GM18526 (cell line): ENCODE results near the gene RERE.

Source experiments
- POLR2A ChIP-seq: IDR thresholded peaks from 3 replicates; pipeline ENCODE4 v1.6.1; 2011; ENCODE audit not compliant: insufficient read length; ENCODE audit errors: extremely low read depth

RERE gene

DNA sequence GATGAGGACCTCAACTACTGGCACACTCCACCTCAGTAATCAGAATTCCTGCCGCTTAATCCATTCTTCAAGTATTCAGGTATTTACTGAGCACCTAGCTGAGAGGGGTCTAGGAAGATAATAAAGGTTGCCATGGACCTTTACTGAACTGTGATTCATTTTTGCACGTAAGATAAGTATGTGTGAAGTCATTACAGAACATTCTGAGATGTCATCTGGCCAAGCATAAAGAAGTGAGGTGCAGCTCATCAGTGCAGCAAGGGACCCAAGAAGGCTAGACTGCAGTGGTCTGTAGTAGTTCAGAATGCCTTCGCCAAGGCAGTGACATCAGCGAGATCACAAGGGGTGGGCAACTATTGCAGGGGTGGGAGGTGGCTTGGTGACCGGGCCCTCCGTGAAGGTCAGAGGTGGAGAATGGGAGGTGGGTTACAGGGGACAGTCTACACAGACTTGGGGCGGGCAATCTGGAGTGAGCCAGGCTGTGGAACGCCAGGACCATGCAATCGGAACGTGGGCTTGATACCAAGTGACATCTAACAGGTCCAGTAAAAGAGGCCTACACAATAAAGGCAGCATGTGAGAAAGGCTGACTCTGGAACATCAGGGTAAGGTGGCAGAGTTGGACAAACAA lies 392.2 kb downstream of the RERE start:
- no peak for TF ChIP-seq POLR2A

DNA sequence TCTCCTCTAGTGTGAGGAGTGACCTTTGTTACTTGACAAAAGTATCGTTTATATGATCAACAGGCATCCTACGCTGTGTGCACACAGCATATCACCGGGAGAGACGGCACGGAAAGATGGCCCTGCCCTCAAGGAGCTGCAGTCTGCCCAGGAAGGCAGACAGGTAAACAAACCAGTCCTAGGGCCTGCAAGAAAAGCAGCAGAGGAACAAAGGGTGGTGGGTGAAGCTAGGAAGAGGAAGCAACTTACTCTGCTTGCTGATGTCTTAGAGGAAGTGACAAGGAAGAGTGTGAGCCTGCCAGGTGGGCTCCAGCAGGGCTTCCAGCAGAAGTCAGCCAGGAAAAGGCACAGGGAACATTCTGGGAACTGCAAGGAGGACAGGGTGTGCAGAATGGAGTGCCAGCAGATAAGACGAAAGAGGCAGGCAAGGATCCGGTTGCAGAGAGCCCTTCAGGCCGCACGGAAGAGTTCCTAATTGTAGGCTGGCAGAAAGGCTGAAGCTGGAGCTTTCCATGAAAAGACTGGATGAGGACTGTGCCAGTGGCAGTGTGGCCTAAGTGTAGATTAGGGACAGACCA lies 392.8 kb downstream of the RERE start:
- TF ChIP-seq POLR2A, result no peak

DNA sequence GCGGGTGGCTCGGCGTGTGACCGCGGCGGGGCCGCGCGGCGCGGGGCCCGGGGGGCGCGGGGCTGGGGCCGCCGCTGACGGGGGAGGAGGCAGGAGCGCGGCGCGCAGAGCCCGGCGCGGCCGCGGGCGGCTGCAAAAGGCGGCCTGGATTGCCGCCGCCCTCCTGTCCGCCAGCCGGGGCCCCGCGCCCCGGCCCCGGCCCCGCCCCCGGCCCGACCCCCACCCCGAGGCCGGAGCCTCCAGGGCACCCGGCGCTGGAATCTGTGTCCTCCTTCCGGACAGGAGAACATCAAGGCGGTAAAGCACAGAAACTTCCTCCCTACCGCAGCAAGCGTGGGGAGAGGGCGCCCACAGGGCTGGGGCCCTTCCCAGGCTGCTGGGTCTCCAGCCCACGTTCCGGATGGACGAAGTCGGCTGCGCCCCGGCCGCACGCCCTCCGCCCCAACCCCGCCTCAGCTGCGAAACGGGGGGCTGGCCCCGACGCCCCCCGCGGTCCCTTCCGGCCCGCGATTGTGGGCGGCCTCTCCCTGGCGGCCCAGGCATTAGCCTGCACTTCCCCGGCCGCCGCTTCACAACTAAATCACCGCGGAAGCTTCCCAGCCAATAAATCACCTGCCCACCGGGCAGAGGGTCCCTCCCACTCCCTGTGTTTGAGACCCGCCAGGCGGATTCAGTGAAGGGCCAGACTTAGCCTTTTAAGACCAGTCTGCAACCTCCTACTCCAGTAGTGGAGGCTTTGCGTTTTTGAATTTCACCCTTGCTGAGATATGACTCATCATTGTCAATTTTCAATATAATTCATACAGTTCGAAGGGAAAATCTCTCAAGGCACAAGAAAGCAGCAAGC lies 393.5 kb downstream of the RERE start:
- TF ChIP-seq POLR2A, result no peak

DNA sequence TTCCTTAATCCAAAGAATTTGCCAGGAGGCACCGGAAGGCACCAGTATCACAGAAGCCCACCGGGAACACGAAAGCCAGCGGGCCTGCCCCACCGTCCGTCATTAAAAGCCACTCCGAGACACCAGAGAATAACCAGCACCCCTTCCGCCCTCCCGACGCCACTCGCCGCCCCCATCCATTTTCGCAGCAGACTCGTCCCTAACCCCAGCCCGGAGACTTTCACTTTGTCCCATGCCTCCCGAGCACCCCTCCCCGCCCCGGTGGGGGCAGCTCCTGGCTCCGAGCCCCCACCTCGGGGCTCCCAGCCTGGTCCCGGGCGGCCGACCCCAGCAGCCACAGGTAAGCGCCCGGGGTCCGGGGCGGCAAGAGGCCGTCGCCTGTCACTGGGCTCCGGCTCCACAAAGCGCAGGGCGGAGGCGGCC lies 394.2 kb downstream of the RERE start:
- TF ChIP-seq POLR2A, result no peak

DNA sequence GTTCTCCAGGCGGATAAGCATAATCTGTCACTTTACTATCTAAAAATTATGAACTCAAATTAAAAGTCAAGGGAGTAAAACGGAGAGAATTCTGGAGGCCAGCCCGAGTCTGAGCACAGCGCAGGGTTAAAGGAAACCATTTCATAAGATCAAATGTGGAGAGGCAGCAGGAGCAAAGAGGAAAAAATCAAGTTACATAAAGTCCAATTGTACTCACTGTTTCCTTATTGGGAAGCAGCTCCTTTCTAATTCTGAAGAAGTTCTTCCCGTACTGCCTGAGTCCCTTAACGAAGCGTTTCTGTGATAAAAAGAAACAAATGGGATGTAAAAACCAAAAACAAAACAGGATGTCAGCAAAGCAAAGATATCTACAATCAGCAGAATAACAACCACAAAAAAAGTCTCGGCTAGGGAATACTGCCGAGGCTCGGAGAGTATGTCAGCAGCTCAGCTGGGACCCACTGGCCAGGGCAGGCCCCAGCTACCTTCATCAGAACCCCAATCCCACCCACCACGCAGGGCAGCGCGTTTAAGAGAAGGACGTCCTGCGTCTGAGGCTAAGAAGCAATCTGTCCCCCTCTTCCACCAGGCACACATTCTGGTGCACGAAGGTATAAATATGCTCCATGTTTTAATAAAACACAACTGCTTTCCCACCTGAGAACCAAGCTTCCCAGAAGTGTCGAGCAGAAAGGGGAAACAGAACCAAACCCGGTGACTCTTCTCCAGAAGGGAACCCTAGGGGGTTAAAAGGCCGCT lies 394.8 kb downstream of the RERE start:
- no peak for TF ChIP-seq POLR2A

DNA sequence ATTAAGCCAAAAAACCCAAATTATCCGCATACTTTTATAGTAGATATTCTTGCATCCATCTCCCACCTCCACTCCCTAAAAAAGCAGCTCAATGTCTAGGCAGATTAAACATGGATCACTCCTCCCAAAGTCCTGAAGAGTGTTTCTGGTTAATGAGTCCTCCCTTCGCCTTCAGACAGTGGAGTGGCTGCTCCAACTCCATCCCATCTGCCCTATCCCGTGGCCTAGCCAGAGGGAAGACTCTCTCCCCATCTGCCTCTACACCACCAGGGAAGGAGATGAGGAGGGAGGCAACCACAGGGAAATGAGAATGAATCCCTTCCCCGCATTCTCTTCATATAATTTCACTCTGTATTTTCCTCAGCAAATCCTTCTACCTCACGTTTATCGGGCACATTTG lies 395.7 kb downstream of the RERE start:
- no peak for TF ChIP-seq POLR2A

DNA sequence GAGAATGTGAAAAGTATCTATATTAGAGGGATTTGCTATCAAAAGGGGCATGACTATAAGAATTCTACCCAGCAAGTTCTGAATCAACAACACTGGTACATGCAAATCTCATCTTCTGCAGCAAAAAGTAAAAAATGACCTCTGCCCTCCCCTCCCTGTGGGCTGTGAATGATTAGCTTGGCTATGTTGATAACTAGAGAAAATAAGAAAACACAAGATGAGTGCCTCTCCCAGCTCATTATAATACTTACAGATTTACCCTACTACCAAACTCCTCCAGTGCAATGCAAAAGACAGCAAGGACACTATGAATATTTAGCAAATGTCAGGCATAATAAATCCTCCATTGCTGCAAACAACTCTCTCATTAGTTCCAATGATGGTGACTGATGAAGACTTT lies 397.1 kb downstream of the RERE start:
- no peak for TF ChIP-seq POLR2A

DNA sequence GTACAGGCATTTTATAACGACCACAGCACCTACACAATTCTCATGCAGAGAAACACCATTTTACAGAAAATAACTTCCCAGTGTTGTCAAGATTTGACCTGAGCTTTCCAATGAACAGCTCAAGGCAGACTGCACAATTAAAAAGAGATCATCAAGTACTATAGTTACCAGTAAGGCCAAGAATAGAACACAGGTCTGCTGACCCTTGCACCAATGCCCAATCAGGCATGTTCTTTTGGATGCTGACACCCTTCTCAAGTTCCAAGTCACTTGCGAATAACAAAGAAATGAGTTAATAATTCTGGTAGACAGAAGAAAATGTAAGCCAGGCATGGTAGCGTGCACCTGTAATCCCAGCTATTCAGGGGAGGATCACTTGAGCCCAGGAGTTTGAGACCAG lies 397.6 kb downstream of the RERE start:
- TF ChIP-seq POLR2A, result no peak

DNA sequence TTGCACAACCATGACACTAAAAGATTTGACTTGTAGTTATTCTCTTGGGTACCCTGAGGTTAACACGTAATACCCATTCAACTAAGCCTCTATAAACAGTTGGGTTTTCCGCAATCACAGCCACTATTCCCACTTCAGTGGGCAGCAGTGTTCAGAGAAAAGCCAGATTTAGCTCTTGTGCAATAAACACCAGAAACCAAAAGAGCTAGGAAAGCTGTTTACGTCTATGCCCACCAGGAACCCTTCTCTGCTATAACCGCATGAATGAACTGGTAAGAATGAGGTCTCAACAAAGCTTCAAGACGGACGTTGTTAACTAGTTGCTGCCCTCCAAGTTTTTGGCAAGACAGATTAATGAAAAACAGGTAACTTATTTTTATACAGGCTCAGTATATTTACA lies 398.3 kb downstream of the RERE start:
- TF ChIP-seq POLR2A, result no peak

DNA sequence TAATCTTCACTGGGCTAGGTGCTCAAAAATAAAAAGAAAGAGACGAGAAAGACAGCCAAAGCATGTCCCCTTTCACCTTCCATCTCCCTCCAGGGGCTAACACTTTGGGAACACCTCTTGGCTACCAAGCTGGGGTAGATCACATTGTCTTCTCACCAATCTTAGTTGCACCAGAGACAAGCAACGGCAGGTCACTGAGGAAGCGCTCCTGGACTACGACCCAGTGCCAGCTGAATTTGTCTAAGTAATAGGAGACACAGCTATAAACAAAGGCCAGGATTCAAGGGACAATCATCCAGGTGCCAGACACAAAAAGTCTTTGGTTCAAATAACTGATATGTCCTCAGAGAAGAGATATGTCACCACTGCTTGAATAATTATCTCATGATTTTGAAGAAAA lies 399.1 kb downstream of the RERE start:
- TF ChIP-seq POLR2A, result no peak

DNA sequence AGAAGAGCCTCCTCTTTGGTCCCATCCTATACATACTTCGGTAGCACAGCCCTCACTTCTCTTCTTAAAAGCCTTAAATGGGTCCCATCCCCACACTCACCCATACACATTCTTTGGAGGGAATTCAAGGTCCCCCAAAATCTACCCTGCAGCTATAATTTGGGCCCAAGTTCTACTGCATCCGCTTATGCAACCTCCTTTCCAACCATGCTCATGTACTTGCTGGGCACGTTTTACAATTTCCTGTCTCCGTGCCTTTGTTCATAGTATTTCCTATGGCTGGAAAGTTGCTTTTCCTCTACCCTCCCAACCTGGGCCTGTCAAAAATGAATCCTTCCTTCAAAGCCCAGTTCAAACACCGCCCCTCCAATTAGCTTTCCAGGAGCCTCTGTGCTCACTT lies 399.8 kb downstream of the RERE start:
- no peak for TF ChIP-seq POLR2A

DNA sequence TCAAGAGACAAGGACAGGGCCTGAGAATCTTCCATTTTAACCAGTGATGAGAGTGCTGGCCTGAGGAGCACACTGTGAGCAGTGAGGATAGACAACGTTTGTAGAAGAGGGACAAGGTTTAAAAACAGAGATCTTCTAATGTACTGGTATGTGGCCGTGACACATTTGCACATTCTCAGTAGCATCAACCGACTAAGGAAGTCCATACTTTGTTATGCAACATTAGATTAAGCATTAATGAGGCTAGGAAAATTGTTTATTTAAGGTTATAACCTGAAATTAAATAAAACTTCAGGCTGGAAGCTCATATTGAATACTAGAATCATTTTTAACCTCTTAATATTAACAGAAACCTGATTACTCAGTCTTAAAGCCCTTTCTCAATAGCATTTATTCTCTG lies 400.6 kb downstream of the RERE start:
- no peak for TF ChIP-seq POLR2A

DNA sequence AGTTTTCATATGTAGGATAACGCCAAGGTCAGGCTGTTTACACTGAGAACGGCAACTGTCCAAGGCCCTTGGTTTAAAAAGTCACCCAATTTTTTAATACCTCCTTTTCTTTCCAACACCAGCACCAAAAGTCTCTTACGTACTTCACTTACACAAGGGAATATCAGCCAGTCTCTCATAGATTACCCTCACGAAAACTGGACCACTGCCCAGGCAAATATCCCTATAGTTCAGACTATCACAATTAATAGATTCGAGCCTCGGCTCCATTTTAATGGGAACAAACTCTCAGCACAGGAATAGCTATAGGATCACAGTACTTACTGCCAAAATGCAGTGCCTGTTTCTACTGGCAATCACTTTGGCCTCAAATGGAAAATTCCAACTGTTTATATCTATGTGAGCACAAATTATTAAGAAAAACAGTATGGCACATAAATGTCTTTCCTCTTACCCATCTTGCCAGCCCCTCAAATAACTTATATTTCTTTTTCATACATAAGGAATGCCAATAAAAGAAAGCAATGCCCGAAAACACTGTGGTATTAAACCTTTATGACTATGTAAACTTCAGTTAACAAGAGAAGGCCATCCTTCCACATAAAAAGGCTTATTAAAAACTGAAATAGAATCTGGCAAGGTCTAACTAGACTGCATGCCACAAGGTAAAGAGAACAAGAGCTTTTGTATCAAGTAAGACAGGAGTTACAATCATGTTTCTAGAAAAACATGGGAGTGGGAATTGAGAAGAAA lies 401.7 kb downstream of the RERE start:
- no peak for TF ChIP-seq POLR2A

DNA sequence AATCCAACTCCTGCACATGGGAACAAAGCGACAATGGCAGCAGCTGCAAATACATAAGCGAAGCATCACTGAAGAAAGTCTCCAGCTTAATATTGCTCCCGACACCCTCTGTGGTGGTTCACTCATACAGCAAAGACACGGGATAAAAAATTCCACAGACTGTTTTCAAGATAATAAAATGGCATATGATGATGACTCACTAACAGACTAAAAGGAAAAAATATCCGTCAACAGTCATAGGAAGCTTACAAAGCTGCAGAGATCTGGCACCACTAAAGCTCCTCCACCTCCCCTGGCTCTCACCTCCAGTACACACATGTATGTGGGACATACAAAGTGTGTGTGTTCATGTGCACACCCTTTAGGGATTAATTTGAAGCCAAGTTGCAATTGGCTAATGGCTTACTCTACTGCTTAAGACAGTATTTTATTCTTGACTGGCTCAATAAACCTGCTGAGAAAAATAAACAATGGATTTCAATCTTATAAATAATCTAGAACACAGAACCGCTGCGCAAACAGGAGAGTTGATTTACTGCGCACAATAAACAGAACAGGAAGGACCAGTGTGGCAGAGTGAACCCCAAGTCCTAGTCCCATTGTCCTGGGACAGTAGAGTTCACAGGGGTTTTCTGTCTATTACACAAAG lies 405.1 kb downstream of the RERE start:
- TF ChIP-seq POLR2A, result no peak
